ENCODE measurements around the gene CHCHD6.

Gene CHCHD6

GRCh38 chr3:126993436-126993835, 289.4 kb downstream of the CHCHD6 start:
- H3K36me3 ChIP-seq = peaks cover 21% of the 10 kb centered on the region; the same call in 1 of the 2 replicates

GRCh38 chr3:126994661-126995245, 290.7 kb downstream of the CHCHD6 start:
- Histone ChIP-seq H3K4me1 (peaks cover 86% of the 10 kb centered on the region), H3K9me3 (no peaks in the 10 kb centered on the region), H3K36me3 (peaks cover 9% of the 10 kb centered on the region; the same call in 1 of the 2 replicates), H3K27ac (peak overlapping the region; percentile 49), H3K27me3 (no peaks in the 10 kb centered on the region), H3K4me3 (peak overlapping the region; percentile 45; the same call in 1 of the 2 replicates), H4K20me1 (peaks cover 100% of the 10 kb centered on the region), H3K4me2 (peak overlapping the region; percentile 91), H3K9ac (peak overlapping the region; percentile 57; the same call in 1 of the 2 replicates)
- TF ChIP-seq Cebpa-rat (IDR thresholded peaks at IDR 0.05) = no peak

More at GRCh38 chr3:126993436-126993835, 289.4 kb downstream of the CHCHD6 start:
- no peak for TF ChIP-seq Cebpa-rat (IDR thresholded peaks at IDR 0.05)
- H3K9ac ChIP-seq = peak overlapping the region; percentile 57; the same call in 1 of the 2 replicates
- 0 out of 2 replicates have a peak overlapping the region, but pooled peaks have one; percentile 0 for H3K27ac ChIP-seq
- no peak overlapping the region for H3K4me3 ChIP-seq
- peaks cover 78% of the 10 kb centered on the region for H3K4me1 ChIP-seq
- peaks cover 100% of the 10 kb centered on the region for H4K20me1 ChIP-seq
- H3K9me3 ChIP-seq = no peaks in the 10 kb centered on the region
- no peaks in the 10 kb centered on the region for H3K27me3 ChIP-seq
- H3K4me2 ChIP-seq = peak overlapping the region; percentile 91

- Histone ChIP-seq H3K4me2 (peak overlapping the region; percentile 91), H4K20me1 (peaks cover 100% of the 10 kb centered on the region)
Measured at GRCh38 chr3:126995254-126995780, 291.3 kb downstream of the CHCHD6 start.

GRCh38 chr3:126995926-126996512, 292.0 kb downstream of the CHCHD6 start:
- Histone ChIP-seq H3K27me3 (no peaks in the 10 kb centered on the region), H3K27ac (no peak overlapping the region), H3K9ac (no peak overlapping the region), H3K9me3 (no peaks in the 10 kb centered on the region), H4K20me1 (peaks cover 100% of the 10 kb centered on the region), H3K4me1 (peaks cover 77% of the 10 kb centered on the region), H3K36me3 (no peaks in the 10 kb centered on the region), H3K4me2 (peak overlapping the region; percentile 91), H3K4me3 (no peak overlapping the region)
- TF ChIP-seq Cebpa-rat (IDR thresholded peaks at IDR 0.05) = no peak

More at GRCh38 chr3:126995254-126995780, 291.3 kb downstream of the CHCHD6 start:
- no peak overlapping the region for H3K9ac ChIP-seq
- H3K9me3 ChIP-seq = no peaks in the 10 kb centered on the region
- peaks cover 3% of the 10 kb centered on the region; the same call in 1 of the 2 replicates for H3K36me3 ChIP-seq
- no peak for TF ChIP-seq Cebpa-rat (IDR thresholded peaks at IDR 0.05)
- 0 out of 2 replicates have a peak overlapping the region, but pooled peaks have one; percentile 45 for H3K4me3 ChIP-seq
- H3K4me1 ChIP-seq = peaks cover 84% of the 10 kb centered on the region
- no peaks in the 10 kb centered on the region for H3K27me3 ChIP-seq
- H3K27ac ChIP-seq = peak overlapping the region; percentile 49

GRCh38 chr3:126996905-126997304, 292.9 kb downstream of the CHCHD6 start:
- TF ChIP-seq Cebpa-rat (IDR thresholded peaks at IDR 0.05) = no peak
- no peaks in the 10 kb centered on the region for H3K9me3 ChIP-seq
- no peak overlapping the region for H3K9ac ChIP-seq
- H3K36me3 ChIP-seq = no peaks in the 10 kb centered on the region
- peaks cover 100% of the 10 kb centered on the region for H4K20me1 ChIP-seq
- H3K27me3 ChIP-seq = no peaks in the 10 kb centered on the region
- H3K4me1 ChIP-seq = peaks cover 79% of the 10 kb centered on the region
- H3K27ac ChIP-seq = no peak overlapping the region
- H3K4me2 ChIP-seq = peak overlapping the region; percentile 91; the same call in 1 of the 2 replicates
- no peak overlapping the region for H3K4me3 ChIP-seq

GRCh38 chr3:126997455-126998038, 293.5 kb downstream of the CHCHD6 start:
- H4K20me1 ChIP-seq = peaks cover 100% of the 10 kb centered on the region
- no peak for TF ChIP-seq Cebpa-rat (IDR thresholded peaks at IDR 0.05)
- no peak overlapping the region for H3K4me3 ChIP-seq
- H3K36me3 ChIP-seq = no peaks in the 10 kb centered on the region
- H3K4me2 ChIP-seq = peak overlapping the region; percentile 91; the same call in 1 of the 2 replicates
- H3K27me3 ChIP-seq = no peaks in the 10 kb centered on the region
- H3K27ac ChIP-seq = no peak overlapping the region
- peaks cover 79% of the 10 kb centered on the region for H3K4me1 ChIP-seq
- H3K9ac ChIP-seq = no peak overlapping the region
- H3K9me3 ChIP-seq = no peaks in the 10 kb centered on the region

GRCh38 chr3:126998320-126998719, 294.3 kb downstream of the CHCHD6 start:
- no peak for TF ChIP-seq Cebpa-rat (IDR thresholded peaks at IDR 0.05)
- Histone ChIP-seq H3K27me3 (no peaks in the 10 kb centered on the region), H4K20me1 (peaks cover 98% of the 10 kb centered on the region), H3K4me2 (peak overlapping the region; percentile 35), H3K27ac (no peak overlapping the region), H3K4me1 (peaks cover 77% of the 10 kb centered on the region), H3K36me3 (no peaks in the 10 kb centered on the region), H3K9ac (no peak overlapping the region), H3K9me3 (no peaks in the 10 kb centered on the region), H3K4me3 (no peak overlapping the region)

GRCh38 chr3:126998728-126999127, 294.7 kb downstream of the CHCHD6 start:
- H3K4me2 ChIP-seq = peak overlapping the region; percentile 35
- no peak overlapping the region for H3K4me3 ChIP-seq
- peaks cover 77% of the 10 kb centered on the region for H3K4me1 ChIP-seq
- no peaks in the 10 kb centered on the region for H3K27me3 ChIP-seq
- H3K27ac ChIP-seq = no peak overlapping the region
- H3K36me3 ChIP-seq = no peaks in the 10 kb centered on the region
- no peak overlapping the region for H3K9ac ChIP-seq
- H3K9me3 ChIP-seq = no peaks in the 10 kb centered on the region
- H4K20me1 ChIP-seq = peaks cover 98% of the 10 kb centered on the region
- TF ChIP-seq Cebpa-rat (IDR thresholded peaks at IDR 0.05) = no peak

GRCh38 chr3:126999383-126999782, 295.3 kb downstream of the CHCHD6 start:
- Histone ChIP-seq H3K9me3 (no peaks in the 10 kb centered on the region), H3K4me2 (no peak overlapping the region), H3K4me3 (no peak overlapping the region), H3K9ac (no peak overlapping the region), H3K27ac (no peak overlapping the region), H4K20me1 (peaks cover 98% of the 10 kb centered on the region), H3K36me3 (no peaks in the 10 kb centered on the region), H3K4me1 (peaks cover 77% of the 10 kb centered on the region), H3K27me3 (no peaks in the 10 kb centered on the region)
- TF ChIP-seq Cebpa-rat (IDR thresholded peaks at IDR 0.05) = no peak

- no peaks in the 10 kb centered on the region for H3K27me3 ChIP-seq
- H3K9me3 ChIP-seq = no peaks in the 10 kb centered on the region
- no peak overlapping the region for H3K27ac ChIP-seq
- no peak overlapping the region for H3K4me2 ChIP-seq
- no peak for TF ChIP-seq Cebpa-rat (IDR thresholded peaks at IDR 0.05)
- H3K4me1 ChIP-seq = peaks cover 73% of the 10 kb centered on the region
- H3K4me3 ChIP-seq = no peak overlapping the region
- H3K36me3 ChIP-seq = no peaks in the 10 kb centered on the region
- no peak overlapping the region for H3K9ac ChIP-seq
- peaks cover 98% of the 10 kb centered on the region for H4K20me1 ChIP-seq
Measured at GRCh38 chr3:127000119-127000518, 296.1 kb downstream of the CHCHD6 start.
